Inflammatory macrophage (primary cell): ENCODE results near the gene TCEA2.
A peak's percentile ranks its signal among the peaks of the same experiment; 100 is the strongest.

Source experiments
- DNase-seq, 2 donors: peaks; one replicate each; pipeline ENCODE4 v3.0.0-alpha.2; 2020 to 2022

Gene TCEA2

DNA sequence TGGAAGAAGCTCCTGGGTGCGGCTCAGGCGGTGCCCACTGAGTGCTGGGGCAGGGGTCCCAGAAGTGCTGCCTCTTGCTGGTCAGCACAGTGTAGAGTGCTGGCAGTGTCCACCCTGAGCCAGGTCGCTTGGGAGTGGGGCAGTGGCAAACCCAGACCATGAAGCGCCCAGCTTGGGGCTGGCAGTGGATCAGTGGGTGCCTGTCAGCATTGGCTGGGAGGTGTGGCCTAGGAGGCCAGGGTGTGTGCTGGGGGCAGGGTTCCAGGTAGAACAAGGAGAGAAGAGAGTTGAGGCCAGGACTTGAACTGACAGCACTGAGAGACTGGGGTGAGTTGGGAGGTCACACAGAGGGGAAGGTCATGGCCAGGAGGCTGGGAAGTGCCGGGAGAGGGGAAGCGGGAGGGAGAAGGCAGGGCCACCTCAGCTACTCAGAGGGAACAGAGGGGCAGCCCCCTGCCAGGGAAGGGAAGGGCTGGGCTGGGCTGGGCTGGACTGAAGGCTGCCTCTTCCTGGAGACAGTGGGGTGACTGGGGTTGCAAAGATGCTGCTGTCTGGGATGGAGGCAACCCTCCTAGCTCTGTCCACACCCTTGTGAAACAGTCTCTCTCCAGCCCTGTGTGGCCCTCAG, 4.1 kb downstream of the TCEA2 start:
- DNase-seq: no peak

DNA sequence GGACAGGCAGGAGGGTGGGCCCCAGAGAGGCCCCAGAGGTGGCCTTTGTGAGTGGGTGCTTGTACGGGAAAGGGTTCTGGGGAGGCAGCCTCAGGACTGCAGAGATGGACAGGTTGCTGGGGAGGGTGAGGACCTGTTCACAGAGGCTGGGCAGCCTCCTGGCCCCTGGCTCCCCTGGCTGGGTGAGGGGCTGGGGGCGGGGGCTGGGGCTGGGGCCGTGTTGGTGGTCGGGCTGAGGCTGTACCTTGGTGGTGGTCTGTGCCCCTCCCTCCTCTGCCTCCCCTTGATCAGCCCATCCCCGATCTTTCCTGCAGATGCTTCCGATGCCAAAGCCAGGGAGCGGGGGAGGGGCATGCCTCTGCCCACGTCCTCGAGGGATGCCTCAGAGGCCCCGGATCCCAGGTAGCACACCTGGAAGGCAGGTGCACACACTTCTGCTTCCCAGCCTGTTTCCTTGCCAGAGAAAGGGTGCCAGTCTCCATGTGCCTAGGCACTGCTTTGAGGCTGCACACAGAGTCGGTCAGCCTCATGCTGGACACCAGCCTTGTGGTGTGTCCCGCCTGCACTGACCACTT, 4.8 kb downstream of the TCEA2 start:
- DNase-seq: no peak

DNA sequence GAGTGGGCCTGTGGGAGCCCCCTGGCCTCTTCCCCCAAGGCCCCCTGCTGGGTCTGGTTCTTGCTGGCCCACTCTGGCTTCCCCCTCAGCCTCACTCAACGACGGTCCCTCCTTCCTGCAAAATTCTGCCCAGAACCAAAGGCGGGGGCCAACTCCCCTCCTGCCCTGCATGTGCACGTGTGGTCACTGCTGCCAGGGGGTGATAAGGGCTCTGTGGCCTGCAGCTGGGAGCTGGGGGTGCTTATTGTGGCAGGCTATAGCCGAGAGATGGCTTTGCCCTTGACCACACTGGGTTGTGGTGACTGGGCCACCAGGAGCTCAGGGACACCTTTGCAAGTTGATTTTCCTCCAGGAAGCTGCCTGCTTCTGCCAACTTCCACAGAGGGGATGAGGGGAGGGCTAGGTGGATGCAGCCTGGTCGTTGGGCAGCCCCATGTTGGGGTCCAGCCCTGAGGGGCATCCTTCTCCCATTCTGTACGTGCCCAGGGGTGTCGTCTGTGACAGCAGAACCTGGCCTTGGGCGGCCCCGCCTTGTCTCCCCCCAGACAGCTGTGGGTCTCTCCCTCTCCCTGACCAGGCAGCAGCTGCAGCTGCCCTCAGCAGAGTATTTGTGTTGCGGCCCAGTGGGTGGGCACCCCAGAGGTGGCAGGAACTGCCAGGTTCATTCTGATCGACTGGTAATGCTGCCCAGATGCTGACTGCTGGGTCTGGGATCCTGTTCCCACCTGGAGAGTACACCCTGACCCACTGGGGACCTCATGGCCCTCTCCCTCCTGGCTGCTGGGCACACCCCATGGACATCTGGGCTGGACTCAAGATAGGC, 5.6 kb downstream of the TCEA2 start:
- no peak for DNase-seq

DNA sequence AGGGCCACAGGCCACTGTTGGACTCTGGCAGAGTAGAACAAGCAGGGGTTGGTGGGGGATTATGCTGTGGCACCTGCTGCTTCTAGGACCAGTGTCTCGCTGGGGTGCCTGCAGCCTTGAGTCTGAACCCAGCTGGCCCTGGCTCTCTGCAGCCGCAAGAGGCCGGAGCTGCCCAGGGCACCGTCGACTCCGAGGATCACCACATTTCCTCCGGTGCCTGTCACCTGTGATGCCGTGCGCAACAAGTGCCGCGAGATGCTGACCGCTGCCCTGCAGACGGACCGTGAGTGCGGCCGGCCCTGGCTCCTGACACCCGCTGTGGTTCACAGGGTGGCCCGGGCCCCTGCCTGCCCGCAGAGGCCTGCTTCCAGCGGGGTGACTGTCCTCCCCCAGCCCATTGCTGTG, 6.2 kb downstream of the TCEA2 start:
- DNase-seq: no peak

- no peak for DNase-seq
These were observed 6.7 kb downstream of the TCEA2 start for GRCh38 chr20:64069614-64070243.

- DNase-seq: no peak
These were observed 7.4 kb downstream of the TCEA2 start for GRCh38 chr20:64070244-64070993.

DNA sequence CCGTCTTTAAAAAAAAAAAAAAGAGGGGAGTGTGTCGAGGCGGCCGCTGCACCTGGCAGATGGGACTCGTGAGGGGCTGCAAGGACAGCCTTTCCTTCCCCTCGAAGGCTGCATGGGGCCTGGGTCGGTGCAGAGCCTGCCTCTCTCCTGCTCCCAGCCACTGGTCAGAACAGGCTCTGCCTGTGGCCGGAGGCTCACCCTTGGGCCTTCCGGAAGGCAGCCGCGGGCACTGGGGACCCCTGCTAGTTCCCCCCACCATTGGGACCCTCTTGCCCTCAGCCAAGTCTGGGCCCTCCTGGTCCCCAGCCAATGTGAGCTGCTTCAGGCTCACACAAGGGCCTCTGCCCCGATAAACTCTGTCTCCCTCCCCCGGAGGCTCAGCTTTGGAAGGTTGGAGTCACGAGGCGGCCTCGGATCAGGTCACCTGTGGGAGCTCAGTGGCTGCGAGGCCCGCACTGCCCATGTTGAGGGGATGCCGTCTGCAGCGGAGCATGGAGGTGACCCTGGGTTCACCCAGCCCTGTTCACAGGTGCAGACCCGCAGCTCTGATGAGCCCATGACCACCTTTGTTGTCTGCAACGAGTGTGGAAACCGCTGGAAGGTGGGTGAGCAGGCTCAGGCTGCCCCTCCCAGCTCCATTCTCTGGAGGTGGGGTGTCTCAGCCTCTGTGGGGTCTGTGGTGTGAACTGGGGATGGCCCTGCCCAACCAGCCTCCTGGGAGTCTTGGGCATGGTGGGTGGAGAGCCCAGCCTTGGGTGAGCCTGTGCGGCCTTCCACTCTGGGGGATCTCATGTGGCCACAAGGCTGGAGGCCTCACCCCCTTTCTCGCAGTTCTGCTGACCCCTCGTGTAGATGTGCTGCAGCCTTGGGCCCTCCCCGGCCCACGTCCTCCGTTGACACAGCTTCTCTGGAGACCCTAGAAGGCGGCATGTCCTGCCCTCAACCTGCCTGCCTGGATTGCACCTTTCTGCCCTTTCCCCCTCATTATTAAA, 8.6 kb downstream of the TCEA2 start:
- no peak for DNase-seq

DNA sequence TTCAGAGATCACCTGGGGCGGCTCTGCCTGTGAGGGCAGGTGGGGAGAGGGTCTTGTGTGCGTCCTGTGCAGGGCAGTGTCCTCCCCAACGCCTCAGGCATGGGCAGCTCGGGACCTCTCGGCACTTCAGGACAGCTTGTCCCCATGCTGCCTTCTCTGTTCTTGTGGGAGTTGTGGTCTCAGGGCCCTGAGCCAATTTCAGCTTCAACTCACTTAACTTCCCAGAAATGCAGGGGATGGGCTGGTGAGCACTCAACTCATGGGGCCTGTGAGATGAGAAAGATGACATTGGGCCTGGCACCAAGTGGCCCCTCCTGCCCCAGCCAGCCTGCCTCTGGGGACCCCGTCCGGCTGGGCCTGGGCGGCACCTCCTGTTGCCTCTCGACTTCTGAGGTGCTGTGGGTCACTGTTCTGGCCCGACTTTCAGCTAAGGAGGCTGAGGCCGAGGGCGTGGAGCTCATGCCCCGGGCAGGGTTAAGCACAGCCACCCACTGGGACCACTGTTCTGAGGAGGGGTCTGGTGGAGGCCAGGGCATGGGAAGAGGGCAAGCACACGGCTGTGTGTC, 9.6 kb downstream of the TCEA2 start:
- no peak for DNase-seq

DNA sequence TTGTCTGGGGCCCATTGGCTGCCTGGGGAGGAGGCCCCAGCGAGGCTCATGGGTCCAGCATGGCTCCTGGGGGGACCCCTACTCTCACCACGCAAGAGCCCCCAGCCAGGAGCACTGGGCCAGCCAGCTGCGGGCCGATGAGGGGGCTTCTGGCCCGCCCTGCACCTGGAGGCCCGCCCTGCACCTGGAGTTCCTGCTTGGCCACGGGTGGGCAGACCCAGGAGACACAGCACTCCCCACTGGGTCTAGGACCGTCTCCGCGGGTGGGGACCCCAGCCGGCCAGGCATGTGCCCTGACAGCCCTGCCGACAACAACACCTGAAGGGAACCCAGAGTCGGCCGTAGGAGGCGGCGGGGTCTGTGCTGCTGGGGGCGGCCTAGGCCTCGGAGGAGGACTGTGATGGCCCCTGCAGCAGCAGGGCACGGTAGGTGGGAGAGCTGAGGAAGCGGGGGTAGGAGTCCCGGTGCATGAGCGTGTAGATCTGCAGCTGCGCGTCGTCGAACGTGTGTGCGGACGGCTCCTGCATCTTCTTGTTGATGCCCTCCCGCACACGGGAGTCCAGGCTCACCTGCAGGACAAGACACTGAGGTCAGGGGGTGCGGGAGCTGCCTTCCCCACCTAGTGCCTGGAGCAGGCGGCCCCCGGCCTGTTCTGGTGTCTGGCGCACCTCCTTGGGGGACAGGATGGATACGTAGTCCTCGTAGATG, 10.6 kb downstream of the TCEA2 start:
- no peak for DNase-seq

GRCh38 chr20:64074184-64074789, 11.3 kb downstream of the TCEA2 start:
- DNase-seq: no peak

DNA sequence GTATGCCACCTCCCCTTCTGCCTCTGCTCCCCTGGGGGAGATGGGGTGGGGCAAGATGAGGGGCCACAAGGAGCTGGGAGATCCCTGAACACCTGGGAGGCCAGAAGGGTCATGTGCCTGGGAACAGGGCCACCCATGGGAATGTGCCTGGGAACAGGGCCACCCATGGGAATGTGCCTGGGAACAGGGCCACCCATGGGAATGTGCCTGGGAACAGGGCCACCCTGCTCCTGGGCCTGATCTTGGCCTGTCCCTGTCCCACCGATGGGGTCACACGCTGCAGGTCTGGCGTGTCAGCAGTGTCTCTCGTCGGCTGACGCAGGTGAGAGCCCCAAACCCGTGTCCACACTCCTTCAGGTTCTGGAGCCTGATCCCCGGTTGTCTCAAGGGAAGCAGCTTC, 12.0 kb downstream of the TCEA2 start:
- no peak for DNase-seq

DNA sequence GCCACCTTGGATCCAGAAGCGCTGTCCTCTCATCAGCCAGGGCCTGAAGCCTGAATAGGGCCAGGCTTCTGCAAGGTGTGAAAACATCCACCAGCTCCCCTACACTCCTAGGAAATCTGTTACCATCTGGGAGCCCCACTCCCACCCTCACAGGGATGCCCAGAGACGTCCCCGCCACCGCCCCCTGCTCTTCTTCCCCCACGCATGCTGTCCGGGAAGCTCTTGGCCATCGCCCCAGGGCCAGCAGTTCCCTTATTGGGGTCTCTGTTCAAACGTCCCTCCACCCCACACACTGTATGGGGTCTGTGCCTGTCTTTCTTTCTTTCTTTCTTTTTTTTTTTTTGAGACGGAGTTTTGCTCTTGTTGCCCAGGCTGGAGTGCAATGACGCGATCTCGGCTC, 12.6 kb downstream of the TCEA2 start:
- DNase-seq: no peak

DNA sequence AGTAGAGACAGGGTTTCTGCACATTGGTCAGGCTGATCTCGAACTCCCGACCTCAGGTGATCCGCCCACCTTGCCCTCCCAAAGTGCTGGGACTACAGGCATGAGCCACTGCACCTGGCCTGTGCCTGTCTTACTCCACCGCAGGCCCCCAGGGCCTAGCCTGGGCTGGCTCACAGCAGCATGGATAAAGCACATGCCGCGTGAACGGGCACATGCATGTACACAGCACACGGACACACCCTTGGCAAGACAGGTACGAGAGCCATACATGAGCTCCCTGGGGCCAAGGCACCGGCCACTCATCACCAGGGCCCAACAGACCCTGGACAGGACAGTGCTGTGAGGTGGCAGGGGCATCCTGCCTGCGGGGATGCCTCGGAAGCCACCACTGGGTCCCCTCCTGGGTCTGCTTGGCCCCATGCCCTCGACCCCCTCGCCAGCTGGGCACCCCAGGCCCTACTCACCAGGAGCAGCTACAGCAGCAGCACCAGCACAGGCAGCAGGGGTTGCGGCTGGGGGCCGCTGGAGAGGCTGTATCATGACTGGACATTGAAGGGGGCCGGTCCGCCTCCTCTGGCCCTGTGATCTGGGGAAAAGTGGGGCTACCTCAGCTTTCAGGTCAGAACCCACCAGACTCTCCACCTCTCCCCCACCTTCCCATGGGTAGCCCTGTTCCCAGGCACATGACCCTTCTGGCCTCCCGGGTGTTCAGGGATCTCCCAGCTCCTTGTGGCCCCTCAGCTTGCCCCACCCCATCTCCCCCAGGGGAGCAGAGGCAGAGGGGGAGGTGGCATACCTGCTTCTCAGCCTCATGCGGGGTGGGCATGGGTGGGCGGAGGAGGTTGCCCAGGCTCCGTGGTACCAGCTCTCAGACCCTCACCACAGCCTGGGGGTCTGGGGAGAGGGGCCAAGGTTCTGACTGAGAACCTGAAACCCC, 13.3 kb downstream of the TCEA2 start:
- no peak for DNase-seq

GRCh38 chr20:64077094-64077493, 14.1 kb downstream of the TCEA2 start:
- peak; percentile 59 to 74 for DNase-seq

GRCh38 chr20:64077541-64077875, 14.5 kb downstream of the TCEA2 start:
- no peak for DNase-seq

DNA sequence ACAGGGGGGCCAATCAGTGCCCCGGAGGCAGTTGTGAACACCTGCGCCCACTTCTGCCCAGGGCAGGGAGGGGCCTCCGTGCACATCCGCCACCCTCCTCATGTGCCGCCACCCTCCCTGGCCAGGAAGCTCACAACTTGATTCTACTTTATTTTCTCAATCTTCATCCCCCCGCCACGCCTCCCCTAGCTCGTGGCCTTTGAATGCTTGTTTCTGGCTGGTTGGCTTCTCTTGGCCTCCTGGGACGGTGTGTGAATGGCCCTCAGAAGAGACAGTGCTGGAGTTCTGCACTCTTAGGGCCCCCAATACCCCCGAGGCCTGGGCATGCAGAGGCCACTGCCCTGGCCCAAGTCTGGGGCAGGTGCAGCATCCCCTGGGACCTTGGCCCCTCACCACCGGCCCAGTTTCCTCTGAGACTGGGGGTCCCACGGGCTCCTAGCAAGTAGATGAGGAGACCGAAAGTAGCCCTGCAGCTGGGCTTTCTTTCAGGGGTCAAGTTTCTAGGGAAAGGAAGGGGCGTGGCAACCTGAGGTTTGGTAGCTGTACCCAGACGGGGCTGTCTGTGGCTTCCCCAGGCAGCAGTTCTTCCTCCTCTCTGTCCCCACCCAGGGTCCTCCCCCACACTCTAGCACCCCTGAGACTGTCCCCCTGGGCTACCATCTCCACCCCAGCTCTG, 15.0 kb downstream of the TCEA2 start:
- DNase-seq: peak; percentile 26 to 31

- no peak for DNase-seq
These were observed 15.9 kb downstream of the TCEA2 start for GRCh38 chr20:64078934-64079272.

GRCh38 chr20:64079273-64080012, 16.4 kb downstream of the TCEA2 start, which contains the start of gene RGS19:
RGS19 (minus strand) TSS chr20:64079518; CDS start chr20:64076886, 2,632 bp downstream.
- DNase-seq: peak; percentile 94 to 97
